GM23338 (cell line): Measurements from ENCODE around the gene RYR3. TPM values are rescaled to one million over a fixed set of nuclear protein-coding genes. Genes with fewer than 3 reads are reported as not detected.

Source experiments
- ATAC-seq: fragments of 200-7000 bp; cut with Tn5 transposase; 3 replicates; pipeline ENCODE4 v1.9.1; 2020
- DNase-seq: peaks from one replicate; pipeline ENCODE4 v3.0.0-alpha.2; 2015; ENCODE audit warnings: low spot score
- H2AFZ ChIP-seq: fragments of 200-600 bp; sonication (generic); 2 replicates; pipeline ENCODE4 v1.8.0; 2016; ENCODE audit warnings: antibody characterized with exemption, mild to moderate bottlenecking, moderate library complexity
- H3F3A ChIP-seq: fragments of 200-600 bp; sonication (generic); replicated peaks from 2 replicates; pipeline ENCODE4 v1.8.0; 2017; ENCODE audit warnings: antibody characterized with exemption, mixed run types, low read depth
- H3K27ac ChIP-seq: fragments of 200-600 bp; sonication (generic); 2 replicates; pipeline ENCODE4 v1.6.1; 2016; ENCODE audit warnings: low read depth
- H3K27me3 ChIP-seq: fragments of 200-600 bp; sonication (generic); 2 replicates; pipeline ENCODE4 v1.8.0; 2016; ENCODE audit warnings: mild to moderate bottlenecking, mixed run types, moderate library complexity; ENCODE audit not compliant: insufficient read depth
- H3K36me3 ChIP-seq: fragments of 200-600 bp; sonication (generic); 2 replicates; pipeline ENCODE4 v1.8.0; 2016; ENCODE audit warnings: mild to moderate bottlenecking; ENCODE audit not compliant: insufficient read depth
- H3K4me1 ChIP-seq: fragments of 200-600 bp; sonication (generic); 2 replicates; pipeline ENCODE4 v1.8.0; 2016; ENCODE audit warnings: mild to moderate bottlenecking, moderate library complexity; ENCODE audit not compliant: insufficient read depth
- H3K4me2 ChIP-seq: fragments of 200-600 bp; sonication (generic); 2 replicates; pipeline ENCODE4 v1.7.1; 2017; ENCODE audit warnings: mixed run types
- H3K4me3 ChIP-seq: fragments of 200-600 bp; sonication (generic); 2 replicates; pipeline ENCODE4 v1.6.1; 2016; ENCODE audit warnings: mixed run types
- H3K79me2 ChIP-seq: fragments of 200-600 bp; sonication (generic); replicated peaks from 2 replicates; pipeline ENCODE4 v1.8.0; 2017; ENCODE audit warnings: mild to moderate bottlenecking; ENCODE audit not compliant: insufficient read depth
- H3K9me2 ChIP-seq: fragments of 200-600 bp; sonication (generic); 2 replicates; pipeline ENCODE4 v1.8.0; 2017; ENCODE audit not compliant: insufficient read depth
- H4K20me1 ChIP-seq: fragments of 200-600 bp; sonication (generic); replicated peaks from 2 replicates; pipeline ENCODE4 v1.8.0; 2017; ENCODE audit warnings: mild to moderate bottlenecking; ENCODE audit not compliant: insufficient read depth
- H3K27ac Mint-ChIP-seq: 2 replicates; pipeline ENCODE4 v1.8.0; 2020; ENCODE audit warnings: inconsistent platforms, mild to moderate bottlenecking, moderate library complexity, mixed read lengths
- H3K27me3 Mint-ChIP-seq: 3 replicates; pipeline ENCODE4 v1.8.0; 2022; ENCODE audit warnings: low read depth, mild to moderate bottlenecking, moderate library complexity, mixed read lengths, inconsistent platforms; ENCODE audit not compliant: insufficient read depth, poor library complexity
- H3K36me3 Mint-ChIP-seq: 3 replicates; pipeline ENCODE4 v1.8.0; 2021; ENCODE audit warnings: low read depth, mild to moderate bottlenecking, inconsistent platforms, moderate library complexity, mixed read lengths
- H3K4me1 Mint-ChIP-seq: 3 replicates; pipeline ENCODE4 v1.8.0; 2020; ENCODE audit warnings: mild to moderate bottlenecking, inconsistent platforms, mixed read lengths
- H3K4me3 Mint-ChIP-seq: 3 replicates; pipeline ENCODE4 v1.8.0; 2021; ENCODE audit warnings: moderate library complexity, mild to moderate bottlenecking, inconsistent platforms, mixed read lengths
- H3K9me3 Mint-ChIP-seq: 3 replicates; pipeline ENCODE4 v1.8.0; 2020; ENCODE audit warnings: moderate library complexity, mild to moderate bottlenecking, inconsistent platforms, mixed read lengths
- CREB1 ChIP-seq: fragments of 250-450 bp; sonication (Bioruptor Pico); IDR thresholded peaks from 2 replicates; pipeline ENCODE4 v1.5.0; 2020; ENCODE audit warnings: low read depth, mild to moderate bottlenecking, moderate library complexity
- CTCF ChIP-seq, 2 experiments: fragments of 200-600 bp in 1 of 2; sonication (generic) in 1 of 2; conservative IDR thresholded peaks; 2 replicates each; pipeline versions ENCODE4 v1.5.1 to v1.6.1; 2016 to 2017; ENCODE audit warnings: antibody characterized with exemption in 2 of 2, low read depth in 2 of 2, mild to moderate bottlenecking in 2 of 2, moderate library complexity in 1 of 2
- ETS1 ChIP-seq: IDR thresholded peaks from 2 replicates; pipeline ENCODE4 v1.6.1; 2016; ENCODE audit warnings: antibody characterized with exemption
- EZH2phosphoT487 ChIP-seq: fragments of 200-600 bp; sonication (generic); IDR thresholded peaks from one replicate; pipeline ENCODE4 v1.8.1; 2018; ENCODE audit warnings: antibody characterized with exemption; ENCODE audit not compliant: unreplicated experiment
- JUNB ChIP-seq: IDR thresholded peaks from one replicate; pipeline ENCODE4 v1.6.1; 2016; ENCODE audit warnings: antibody characterized with exemption; ENCODE audit not compliant: unreplicated experiment
- NANOG ChIP-seq: IDR thresholded peaks from 2 replicates; pipeline ENCODE4 v1.6.1; 2016; ENCODE audit warnings: antibody characterized with exemption, borderline replicate concordance
- REST ChIP-seq: IDR thresholded peaks from one replicate; pipeline ENCODE4 v1.6.1; 2018; ENCODE audit warnings: antibody characterized with exemption; ENCODE audit not compliant: unreplicated experiment
- STAT1 ChIP-seq: IDR thresholded peaks from one replicate; pipeline ENCODE4 v1.6.1; 2016; ENCODE audit warnings: antibody characterized with exemption; ENCODE audit not compliant: unreplicated experiment
- ZNF331 ChIP-seq: fragments of 250-450 bp; sonication (Bioruptor Pico); IDR thresholded peaks from 2 replicates; pipeline ENCODE4 v1.5.0; 2020; ENCODE audit warnings: low read depth, mild to moderate bottlenecking, moderate library complexity
- polyA plus RNA-seq: library from polyadenylated mRNA; unstranded; fragments of >200 nt; fragmentation: Nextera tagmentation; extraction: Ambion mirVana; gene quantifications from 2 replicates; pipeline ENCODE4 v1.2.1, GENCODE V29; 2016
- total RNA-seq: library from RNA; depleted of rRNA; stranded (reverse); fragments of >200 nt; shearing (Covaris generic); gene quantifications from 2 replicates; pipeline ENCODE4 v1.2.3, GENCODE V29; 2014

RYR3 gene
- total and polyA plus RNA-seq, 2 experiments from 2014 or later = 1.1 to 1.2 TPM

- no peak overlapping the region for H3K4me2 ChIP-seq
- H4K20me1 ChIP-seq = no peaks in the 10 kb centered on the region
- no peaks in the 10 kb centered on the region; the same call in 1 of the 2 replicates for H3K9me2 ChIP-seq
- ATAC-seq (no peak), DNase-seq (no peak)
- Mint-ChIP-seq H3K27ac (no peak overlapping the region), H3K27me3 (peaks cover 4% of the 10 kb centered on the region), H3K4me3 (no peak overlapping the region), H3K9me3 (no peaks in the 10 kb centered on the region), H3K4me1 (no peaks in the 10 kb centered on the region; the same call in 2 of the 3 replicates), H3K36me3 (no peaks in the 10 kb centered on the region)
- H2AFZ ChIP-seq = no peak overlapping the region
- no peaks in the 10 kb centered on the region for H3K27me3 ChIP-seq
- no peaks in the 10 kb centered on the region for H3F3A ChIP-seq
- no peaks in the 10 kb centered on the region for H3K36me3 ChIP-seq
- no peak overlapping the region for H3K4me3 ChIP-seq
- TF ChIP-seq JUNB (no peak), CREB1 (no peak), NANOG (no peak), CTCF (conservative IDR thresholded peaks at IDR 0.05; ENCODE audit: low read depth in 2 of 2) (0 out of 4 replicates have a peak, but pooled peaks of 1 of the 2 experiments have one; percentile 2), STAT1 (no peak)
- no peak overlapping the region for H3K27ac ChIP-seq
- H3K79me2 ChIP-seq = no peaks in the 10 kb centered on the region
- H3K4me1 ChIP-seq = no peaks in the 10 kb centered on the region
These were observed 119.8 kb downstream of the RYR3 start for GRCh38 chr15:33430577-33430976.

GRCh38 chr15:33433821-33434220 lies 123.1 kb downstream of the RYR3 start:
- H3K27ac ChIP-seq = no peak overlapping the region
- ATAC-seq (no peak), DNase-seq (no peak)
- no peak overlapping the region for H3K4me3 Mint-ChIP-seq
- H3K9me2 ChIP-seq = no peaks in the 10 kb centered on the region; the same call in 1 of the 2 replicates
- H3K36me3 ChIP-seq = no peaks in the 10 kb centered on the region
- no peak for TF ChIP-seq ETS1
- no peak for TF ChIP-seq EZH2phosphoT487
- TF ChIP-seq REST = no peak
- no peak for TF ChIP-seq ZNF331 (CRISPR knock-in tag)
- no peak for TF ChIP-seq CTCF (conservative IDR thresholded peaks at IDR 0.05; ENCODE audit: low read depth in 2 of 2)
- no peaks in the 10 kb centered on the region for H3K4me1 ChIP-seq
- no peaks in the 10 kb centered on the region for H3K36me3 Mint-ChIP-seq
- H3F3A ChIP-seq = no peaks in the 10 kb centered on the region
- peaks cover 2% of the 10 kb centered on the region for H3K27me3 Mint-ChIP-seq
- no peak overlapping the region for H3K4me3 ChIP-seq
- no peaks in the 10 kb centered on the region for H3K27me3 ChIP-seq
- no peaks in the 10 kb centered on the region for H3K9me3 Mint-ChIP-seq
- no peaks in the 10 kb centered on the region for H3K79me2 ChIP-seq
- H2AFZ ChIP-seq = no peak overlapping the region
- H3K27ac Mint-ChIP-seq = no peak overlapping the region
- no peak overlapping the region for H3K4me2 ChIP-seq
- no peaks in the 10 kb centered on the region; the same call in 2 of the 3 replicates for H3K4me1 Mint-ChIP-seq
- H4K20me1 ChIP-seq = no peaks in the 10 kb centered on the region
